Measurements from ENCODE around the gene ENTPD6. TPM values are rescaled to one million over a fixed set of nuclear protein-coding genes. Genes with fewer than 3 reads are reported as not detected.
A peak's percentile ranks its signal among the peaks of the same experiment; 100 is the strongest.

Gene ENTPD6
- total RNA-seq, 1 donor from 2014 or later = 191 TPM

- Mint-ChIP-seq H3K4me1 (ENCODE audit: low read depth, unreplicated experiment) (peaks cover 17% of the 10 kb centered on the region), H3K9me3 (ENCODE audit: unreplicated experiment) (peaks cover 18% of the 10 kb centered on the region), H3K36me3 (ENCODE audit: unreplicated experiment) (no peaks in the 10 kb centered on the region), H3K4me3 (ENCODE audit: unreplicated experiment) (no peak overlapping the region), H3K27me3 (ENCODE audit: unreplicated experiment) (peaks cover 17% of the 10 kb centered on the region), H3K27ac (ENCODE audit: unreplicated experiment) (no peak overlapping the region)
- TF ChIP-seq, protein P1, sequence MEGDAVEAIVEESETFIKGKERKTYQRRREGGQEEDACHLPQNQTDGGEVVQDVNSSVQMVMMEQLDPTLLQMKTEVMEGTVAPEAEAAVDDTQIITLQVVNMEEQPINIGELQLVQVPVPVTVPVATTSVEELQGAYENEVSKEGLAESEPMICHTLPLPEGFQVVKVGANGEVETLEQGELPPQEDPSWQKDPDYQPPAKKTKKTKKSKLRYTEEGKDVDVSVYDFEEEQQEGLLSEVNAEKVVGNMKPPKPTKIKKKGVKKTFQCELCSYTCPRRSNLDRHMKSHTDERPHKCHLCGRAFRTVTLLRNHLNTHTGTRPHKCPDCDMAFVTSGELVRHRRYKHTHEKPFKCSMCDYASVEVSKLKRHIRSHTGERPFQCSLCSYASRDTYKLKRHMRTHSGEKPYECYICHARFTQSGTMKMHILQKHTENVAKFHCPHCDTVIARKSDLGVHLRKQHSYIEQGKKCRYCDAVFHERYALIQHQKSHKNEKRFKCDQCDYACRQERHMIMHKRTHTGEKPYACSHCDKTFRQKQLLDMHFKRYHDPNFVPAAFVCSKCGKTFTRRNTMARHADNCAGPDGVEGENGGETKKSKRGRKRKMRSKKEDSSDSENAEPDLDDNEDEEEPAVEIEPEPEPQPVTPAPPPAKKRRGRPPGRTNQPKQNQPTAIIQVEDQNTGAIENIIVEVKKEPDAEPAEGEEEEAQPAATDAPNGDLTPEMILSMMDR (IDR thresholded peaks at IDR 0.05; ENCODE audit: partially characterized antibody, unreplicated experiment) = no peak
- DNase-seq = no peak
These were observed 23.9 kb downstream of the ENTPD6 start for GRCh38 chr20:25219365-25219764.

DNA sequence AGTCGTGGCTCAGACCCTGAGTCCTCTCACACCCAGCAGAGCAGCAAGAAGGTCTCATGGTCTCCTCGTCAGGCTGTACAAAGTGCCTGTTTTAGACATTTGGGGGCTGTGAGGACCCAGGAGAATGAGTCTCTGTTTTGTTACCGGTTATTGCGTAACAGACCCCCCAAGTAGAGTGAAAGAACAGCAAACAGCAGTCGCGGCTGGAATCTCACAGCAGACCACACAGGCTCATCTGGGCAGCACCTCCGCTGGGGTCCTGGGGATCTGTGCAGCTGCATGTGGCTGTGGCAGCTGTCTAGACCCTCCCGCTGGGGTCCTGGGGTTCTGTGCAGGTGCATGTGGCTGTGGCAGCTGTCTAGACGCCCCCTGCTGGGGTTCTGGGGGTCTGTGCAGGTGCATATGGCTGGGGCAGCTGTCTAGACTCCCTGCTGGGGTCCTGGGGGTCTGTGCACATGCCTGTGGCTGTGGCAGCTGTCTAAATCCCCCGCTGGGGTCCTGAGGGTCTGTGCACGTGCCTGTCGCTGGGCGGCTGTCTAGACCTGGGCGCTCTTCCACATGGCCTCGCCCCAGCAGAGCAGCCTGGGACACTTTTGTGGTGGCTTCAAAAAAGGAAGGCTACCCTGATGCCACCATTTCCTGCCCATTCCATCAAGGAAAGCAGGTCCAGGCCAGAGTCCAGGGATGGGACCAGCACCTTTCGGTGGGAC, 24.7 kb downstream of the ENTPD6 start:
- TF ChIP-seq, protein P1 (IDR thresholded peaks at IDR 0.05; ENCODE audit: partially characterized antibody, unreplicated experiment) = peak; percentile 48
- H3K36me3 Mint-ChIP-seq (ENCODE audit: unreplicated experiment) = no peaks in the 10 kb centered on the region
- H3K9me3 Mint-ChIP-seq (ENCODE audit: unreplicated experiment) = peaks cover 18% of the 10 kb centered on the region
- no peak overlapping the region for H3K27ac Mint-ChIP-seq (ENCODE audit: unreplicated experiment)
- DNase-seq = no peak
- peaks cover 17% of the 10 kb centered on the region for H3K27me3 Mint-ChIP-seq (ENCODE audit: unreplicated experiment)
- peaks cover 17% of the 10 kb centered on the region for H3K4me1 Mint-ChIP-seq (ENCODE audit: low read depth, unreplicated experiment)
- no peak overlapping the region for H3K4me3 Mint-ChIP-seq (ENCODE audit: unreplicated experiment)

DNA sequence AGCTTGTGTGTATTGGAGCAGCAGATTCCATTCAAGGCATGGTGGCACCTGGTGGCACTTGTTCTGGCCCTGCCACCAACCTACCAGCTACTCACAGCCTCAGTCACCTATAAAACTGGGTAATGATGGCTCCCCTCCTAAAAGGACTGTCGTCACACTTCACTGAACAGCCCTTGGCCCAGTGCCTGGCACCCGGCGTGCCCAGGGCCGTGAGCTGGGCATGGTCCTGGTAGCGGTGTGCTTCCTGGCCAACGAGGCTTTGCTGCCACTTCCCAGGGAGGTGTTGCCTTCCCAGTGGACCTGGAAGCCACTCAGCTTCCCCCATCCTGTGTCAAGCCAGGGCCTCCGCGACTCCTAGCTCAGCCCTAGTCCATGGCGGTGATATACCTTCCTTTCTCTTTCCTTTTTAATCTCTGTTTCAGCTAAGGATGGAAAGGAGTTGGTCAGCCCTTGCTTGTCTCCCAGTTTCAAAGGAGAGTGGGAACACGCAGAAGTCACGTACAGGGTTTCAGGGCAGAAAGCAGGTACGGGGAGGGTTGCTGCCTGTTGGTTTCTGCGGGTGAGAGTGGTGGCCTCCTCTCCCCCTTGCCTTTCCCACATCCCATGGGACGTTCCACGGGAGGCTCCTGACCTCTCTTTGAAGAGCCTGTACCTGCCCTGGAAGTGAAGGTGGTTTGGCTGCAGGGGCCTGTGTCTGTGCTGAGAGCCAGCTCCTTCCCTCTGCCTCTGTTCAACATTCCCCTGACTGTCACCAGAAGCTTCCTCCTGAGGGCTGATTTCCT, 25.5 kb downstream of the ENTPD6 start:
- Mint-ChIP-seq H3K4me3 (ENCODE audit: unreplicated experiment) (no peak overlapping the region), H3K27ac (ENCODE audit: unreplicated experiment) (peak overlapping the region; percentile 66), H3K27me3 (ENCODE audit: unreplicated experiment) (peaks cover 17% of the 10 kb centered on the region), H3K9me3 (ENCODE audit: unreplicated experiment) (peaks cover 15% of the 10 kb centered on the region), H3K36me3 (ENCODE audit: unreplicated experiment) (no peaks in the 10 kb centered on the region), H3K4me1 (ENCODE audit: low read depth, unreplicated experiment) (peaks cover 17% of the 10 kb centered on the region)
- TF ChIP-seq, protein P1 (IDR thresholded peaks at IDR 0.05; ENCODE audit: partially characterized antibody, unreplicated experiment) = no peak
- DNase-seq = no peak

GRCh38 chr20:25221592-25222460, 26.3 kb downstream of the ENTPD6 start:
- Mint-ChIP-seq H3K9me3 (ENCODE audit: unreplicated experiment) (peaks cover 12% of the 10 kb centered on the region), H3K36me3 (ENCODE audit: unreplicated experiment) (no peaks in the 10 kb centered on the region), H3K4me3 (ENCODE audit: unreplicated experiment) (peak overlapping the region; percentile 32), H3K27ac (ENCODE audit: unreplicated experiment) (peak overlapping the region; percentile 22), H3K4me1 (ENCODE audit: low read depth, unreplicated experiment) (peaks cover 17% of the 10 kb centered on the region), H3K27me3 (ENCODE audit: unreplicated experiment) (peaks cover 19% of the 10 kb centered on the region)
- DNase-seq = no peak
- TF ChIP-seq, protein P1 (IDR thresholded peaks at IDR 0.05; ENCODE audit: partially characterized antibody, unreplicated experiment) = no peak
